GM11168 (cell line): Measurements from ENCODE around the gene ATP2B2.

Experiments
- in situ Hi-C: fragments of 300-500 bp; cut with MboI; formaldehyde crosslinking; loops from one replicate; pipeline ENCODE4 v1.12.0; 2022; ENCODE audit warnings: low sequenced_read_pairs; ENCODE audit not compliant: unreplicated experiment

Gene ATP2B2

GRCh38 chr3:10416730-10417300, 88.6 kb downstream of the ATP2B2 start:
- in situ Hi-C loops: no loop called here

DNA sequence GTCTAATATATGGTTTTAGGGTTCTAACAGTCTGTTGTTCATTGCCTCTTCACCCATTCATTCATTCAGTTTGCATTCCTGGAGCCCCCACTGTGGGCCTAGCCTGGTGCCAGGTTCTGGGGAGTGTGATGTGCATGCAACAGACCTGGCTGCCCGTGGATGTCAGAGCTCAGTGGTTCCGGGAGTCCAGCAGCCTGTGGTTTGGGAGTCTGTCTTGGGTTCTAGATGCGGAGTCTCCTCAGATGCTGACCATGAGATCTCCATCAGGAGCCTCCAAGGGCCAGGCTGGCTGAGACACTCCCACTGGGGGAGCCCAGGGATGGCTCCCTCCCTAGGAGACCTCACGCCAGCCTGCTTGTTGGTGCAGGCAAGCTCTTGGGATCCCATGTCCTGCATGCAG, 92.3 kb downstream of the ATP2B2 start:
- in situ Hi-C loops: no loop called here

GRCh38 chr3:10411598-10412332, 93.6 kb downstream of the ATP2B2 start:
- in situ Hi-C loops: no loop called here

DNA sequence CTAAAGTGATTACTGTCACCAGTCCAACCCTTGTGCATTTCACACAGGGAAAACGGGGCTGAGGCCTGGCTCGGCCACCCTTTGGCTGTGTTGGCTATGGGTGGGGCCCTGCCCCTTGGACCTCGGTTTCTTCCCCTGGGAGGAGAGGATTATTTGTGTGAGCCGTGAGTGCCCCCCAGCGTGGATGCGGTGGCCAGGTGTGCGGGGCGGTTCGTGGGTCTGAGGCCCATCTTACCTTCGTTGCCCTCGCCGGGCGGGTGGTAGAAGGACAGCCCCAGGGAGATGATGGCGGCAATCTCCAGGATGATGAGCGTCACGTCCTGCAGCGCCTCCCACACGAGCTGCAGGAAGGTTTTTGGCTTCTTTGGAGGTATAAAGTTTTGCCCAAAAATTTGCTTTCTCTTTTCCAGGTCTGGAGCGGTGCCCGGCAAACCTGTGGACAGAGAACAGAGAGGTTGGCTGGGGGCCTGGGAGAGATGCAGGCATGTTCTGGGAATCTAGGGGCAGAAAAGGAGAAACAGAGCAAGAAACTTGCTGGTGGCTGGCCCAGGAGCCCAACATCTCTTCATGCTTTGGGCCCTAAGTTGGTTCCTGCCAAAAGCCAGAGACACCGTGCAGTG, 94.9 kb downstream of the ATP2B2 start:
- in situ Hi-C loops: no loop called here

DNA sequence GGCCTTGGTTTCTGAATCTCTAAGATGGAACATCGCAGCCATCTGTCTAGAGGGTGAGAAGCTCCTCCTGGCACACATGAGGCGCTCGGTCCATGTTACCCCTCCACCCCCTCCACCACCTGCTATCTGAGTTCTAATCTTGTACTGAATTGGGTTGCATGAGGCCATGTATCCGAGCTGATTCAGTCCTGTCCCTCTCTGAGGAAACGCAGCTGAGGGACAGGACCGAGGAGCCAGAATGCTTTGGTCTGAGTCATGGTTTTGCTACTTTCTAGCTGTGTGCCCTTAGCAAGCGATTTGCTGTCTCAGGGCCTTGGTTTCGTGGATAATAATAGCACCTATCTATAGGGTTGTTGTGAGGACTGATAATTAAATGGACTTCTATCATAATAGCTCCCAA, 96.7 kb downstream of the ATP2B2 start:
- in situ Hi-C loops: no loop called here

GRCh38 chr3:10407361-10407760, 98.0 kb downstream of the ATP2B2 start:
- in situ Hi-C loops: no loop called here

GRCh38 chr3:10406414-10406813, 99.0 kb downstream of the ATP2B2 start:
- in situ Hi-C loops: no loop called here

GRCh38 chr3:10405816-10406215, 99.6 kb downstream of the ATP2B2 start:
- in situ Hi-C loops: no loop called here

DNA sequence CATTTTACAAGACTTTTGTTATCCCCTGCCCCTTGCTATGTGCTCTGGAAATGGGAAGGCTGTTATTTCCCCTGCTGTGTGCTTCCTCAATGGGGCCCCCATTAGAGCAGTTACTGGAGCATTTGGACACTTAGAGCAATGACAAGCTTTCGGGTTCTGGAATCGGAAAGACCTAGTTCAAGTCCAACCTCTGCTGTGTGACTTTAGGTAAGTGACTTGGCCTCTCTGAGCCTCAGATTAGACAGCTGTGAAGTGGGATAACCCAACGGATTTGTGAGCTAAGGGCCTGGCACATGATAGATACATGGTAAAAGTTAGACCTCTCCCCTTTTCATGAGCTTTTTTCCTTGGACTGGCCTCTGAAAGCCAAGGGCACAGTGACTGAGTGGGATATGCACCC, 100.5 kb downstream of the ATP2B2 start:
- in situ Hi-C loops: no loop called here

- in situ Hi-C loops: no loop called here
Observed at GRCh38 chr3:10404377-10404776, 101.0 kb downstream of the ATP2B2 start.

DNA sequence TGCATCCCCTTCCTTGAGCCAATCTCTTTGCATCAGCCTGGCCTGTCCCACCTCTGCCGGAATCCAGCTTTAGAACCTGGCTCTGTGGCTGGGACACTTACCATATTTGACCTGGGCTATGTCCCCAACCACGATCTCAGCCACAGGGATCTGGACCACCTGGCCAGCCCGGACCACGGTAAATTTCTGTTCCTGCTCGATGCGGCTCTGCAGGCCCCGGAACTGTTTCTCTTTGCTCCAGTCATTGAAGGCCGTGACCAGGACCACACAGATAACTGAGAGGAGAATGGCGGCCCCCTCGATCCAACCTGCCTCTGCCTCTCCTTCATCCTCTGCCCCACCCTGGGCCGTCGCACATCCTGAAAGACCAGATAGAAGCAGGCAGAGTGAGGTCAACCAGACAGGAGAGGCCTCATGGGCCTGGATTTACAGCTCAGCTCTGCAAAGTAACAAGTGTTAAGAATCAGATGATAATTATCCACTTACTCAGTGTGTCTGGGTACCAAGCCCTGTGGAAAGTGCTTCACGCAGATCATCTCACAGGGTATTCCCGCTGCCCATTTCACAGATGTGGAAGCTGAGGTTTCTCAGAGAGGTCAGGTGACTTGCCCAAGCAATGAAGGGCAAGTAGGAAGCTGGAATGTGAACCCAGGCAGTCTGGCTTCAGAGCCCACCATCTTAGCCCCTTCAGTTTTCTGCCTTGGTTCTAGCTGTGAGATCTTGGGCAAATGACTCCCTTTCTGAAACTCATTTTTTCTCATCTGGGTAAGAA, 103.2 kb downstream of the ATP2B2 start:
- in situ Hi-C loops: no loop called here

DNA sequence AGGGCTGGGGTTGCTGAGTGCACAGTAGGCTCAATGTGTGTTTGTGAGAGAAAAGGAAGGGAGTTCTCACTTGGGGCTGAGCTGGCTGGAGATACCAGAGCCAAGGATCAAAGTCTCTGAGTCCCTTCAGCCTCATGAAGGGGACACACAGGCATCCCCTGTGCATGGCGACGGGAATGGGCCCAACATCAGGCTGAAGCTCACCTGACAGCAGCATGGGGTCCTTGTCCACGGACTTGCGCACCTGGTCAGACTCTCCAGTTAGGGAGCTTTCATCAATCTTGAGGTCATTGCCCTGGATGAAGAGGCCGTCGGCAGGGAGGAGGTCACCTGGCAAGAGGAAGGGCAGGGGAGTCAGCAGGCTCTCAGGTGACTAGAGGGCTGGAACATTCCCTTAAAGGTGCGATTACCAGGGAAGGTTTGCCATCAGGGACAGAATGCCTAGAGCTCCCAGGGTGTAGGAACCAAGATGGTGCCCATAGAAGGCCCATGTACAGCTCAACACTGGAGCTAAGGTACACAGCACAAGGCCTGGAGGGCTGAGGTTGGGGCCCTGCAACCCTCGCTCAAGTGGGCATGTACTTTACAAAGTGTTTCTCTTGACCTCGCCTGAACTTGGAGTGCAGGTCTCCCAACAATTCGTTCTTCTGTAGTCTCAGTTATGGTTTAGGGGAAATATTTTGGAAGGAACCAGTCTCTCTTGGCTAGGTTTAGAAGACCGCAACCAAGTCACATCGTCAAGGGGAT, 104.5 kb downstream of the ATP2B2 start:
- in situ Hi-C loops: no loop called here

DNA sequence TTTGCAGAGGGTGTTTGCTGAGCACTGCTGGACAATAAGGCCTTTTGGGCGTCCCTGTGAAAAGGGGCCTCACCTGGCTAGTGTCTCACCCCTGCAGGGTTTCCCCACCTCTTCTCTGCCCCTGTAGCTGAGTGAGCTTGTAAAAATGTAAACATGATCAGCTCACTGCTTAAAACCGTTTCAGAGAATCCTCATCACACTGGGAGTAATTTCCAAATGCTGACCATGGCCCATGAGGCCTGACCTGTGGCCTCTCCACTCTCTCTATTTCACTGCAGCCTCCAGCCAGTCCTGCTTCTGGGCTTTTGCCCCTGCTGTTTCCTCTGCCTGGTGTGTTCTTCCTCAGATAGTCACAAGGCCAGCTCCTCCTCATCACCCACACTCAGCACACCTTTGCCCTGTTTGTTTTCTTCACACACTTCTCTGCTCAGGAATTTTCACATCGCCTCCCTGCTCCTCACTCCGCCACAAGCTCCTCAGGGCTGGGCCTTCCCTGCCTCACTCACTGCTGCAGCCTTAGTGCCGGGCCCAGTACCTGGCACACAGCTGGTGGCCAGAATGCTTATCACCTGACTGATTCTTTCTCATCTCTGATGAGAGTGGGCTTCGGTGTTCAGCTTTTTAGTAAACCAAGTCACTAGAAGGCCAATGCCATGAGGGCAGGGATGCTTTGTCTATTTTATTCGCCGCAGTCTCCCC, 105.2 kb downstream of the ATP2B2 start:
- in situ Hi-C loops: no loop called here

GRCh38 chr3:10399634-10400033, 105.8 kb downstream of the ATP2B2 start:
- in situ Hi-C loops: no loop called here

GRCh38 chr3:10398341-10398740, 107.0 kb downstream of the ATP2B2 start:
- in situ Hi-C loops: no loop called here

DNA sequence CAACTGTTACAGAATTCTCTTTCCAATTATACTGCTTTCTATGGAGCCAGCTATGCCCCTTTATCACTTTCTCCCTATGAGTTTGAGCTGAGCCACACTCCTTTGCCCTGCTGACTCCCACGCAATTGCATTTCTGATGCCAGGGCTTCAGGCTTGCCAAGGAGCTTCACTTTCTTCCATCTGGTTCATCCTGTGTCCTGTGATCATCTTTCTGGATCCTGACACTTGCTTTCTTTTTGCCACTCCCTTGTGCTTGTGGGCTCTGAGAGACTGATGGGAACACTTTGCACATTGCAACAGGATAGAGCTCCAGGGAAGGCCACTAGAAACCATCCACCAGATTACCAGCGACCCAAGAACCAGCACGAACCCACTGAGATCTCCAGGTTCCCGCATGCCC, 107.5 kb downstream of the ATP2B2 start:
- in situ Hi-C loops: no loop called here

GRCh38 chr3:10396931-10397330, 108.5 kb downstream of the ATP2B2 start:
- in situ Hi-C loops: no loop called here

DNA sequence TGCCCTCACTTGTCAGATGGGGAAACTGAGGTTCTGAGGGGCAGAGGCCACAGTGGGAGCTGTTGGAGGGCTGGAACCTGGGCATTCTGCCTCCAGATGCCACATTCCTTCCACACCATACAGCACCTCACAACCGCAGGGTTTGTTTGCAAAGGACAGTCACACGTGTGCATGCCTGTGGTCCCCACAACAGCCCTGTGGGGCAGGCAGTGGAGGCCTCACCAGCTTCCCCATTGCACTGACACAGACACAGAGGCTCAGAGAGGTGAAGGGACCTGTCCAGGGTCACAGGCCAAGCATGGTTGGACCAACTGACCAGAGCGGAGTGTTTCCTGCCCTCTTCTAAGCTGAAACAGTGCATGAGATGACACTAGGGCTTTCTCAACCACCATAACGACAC, 109.3 kb downstream of the ATP2B2 start:
- in situ Hi-C loops: no loop called here

GRCh38 chr3:10395671-10396070, 109.7 kb downstream of the ATP2B2 start:
- in situ Hi-C loops: no loop called here

- in situ Hi-C loops: no loop called here
Observed at GRCh38 chr3:10395196-10395595, 110.2 kb downstream of the ATP2B2 start.
